A673 (cell line): ENCODE measurements around the gene HSPG2. TPM values are rescaled to one million over a fixed set of nuclear protein-coding genes. Genes with fewer than 3 reads are reported as not detected.

Experiments used
- BruUV-seq: library from RNA; stranded (reverse); fragments of 400-500 nt; replicated peaks from 2 replicates; lab custom pipeline; 2021; lab: Mats Ljungman, UMichigan
- CTCF ChIA-PET: fragments of 300-600 bp; sonication (Branson Sonifier 250); formaldehyde crosslinking; loops from one replicate; lab custom pipeline; 2022; ENCODE audit warnings: antibody characterized with exemption; lab: Charles Lee
- POLR2A ChIA-PET: fragments of 300-600 bp; sonication (Branson Sonifier 250); formaldehyde crosslinking; loops from one replicate; lab custom pipeline; 2022; ENCODE audit warnings: antibody characterized with exemption; ENCODE audit not compliant: low non-redundant PET; lab: Charles Lee
- DNase-seq: peaks from one replicate; pipeline ENCODE4 v3.0.0-alpha.2; 2015; ENCODE audit warnings: low spot score
- H3K27ac ChIP-seq: fragments of 200-600 bp; sonication (generic); 2 replicates; pipeline ENCODE4 v1.5.1; 2016; ENCODE audit warnings: mixed run types, low read depth, mild to moderate bottlenecking, mixed read lengths, antibody characterized with exemption, low read length; ENCODE audit not compliant: poor library complexity, severe bottlenecking
- H3K27me3 ChIP-seq: fragments of 200-600 bp; sonication (generic); replicated peaks from 2 replicates; pipeline ENCODE4 v1.6.1; 2017; ENCODE audit warnings: mixed run types, low read depth, mild to moderate bottlenecking, mixed read lengths, antibody characterized with exemption, low read length; ENCODE audit not compliant: insufficient read depth, poor library complexity
- H3K36me3 ChIP-seq: fragments of 200-600 bp; sonication (generic); 2 replicates; pipeline ENCODE4 v1.6.1; 2016; ENCODE audit warnings: mixed run types, mild to moderate bottlenecking, mixed read lengths, antibody characterized with exemption, low read length; ENCODE audit not compliant: insufficient read depth, poor library complexity, severe bottlenecking
- H3K4me1 ChIP-seq: fragments of 200-600 bp; sonication (generic); 2 replicates; pipeline ENCODE4 v1.6.1; 2017; ENCODE audit warnings: mixed run types, mild to moderate bottlenecking, mixed read lengths, antibody characterized with exemption, low read length; ENCODE audit not compliant: insufficient read depth, poor library complexity, severe bottlenecking
- H3K4me3 ChIP-seq: fragments of 200-600 bp; sonication (generic); 2 replicates; pipeline ENCODE4 v1.5.1; 2016; ENCODE audit warnings: low read depth, mixed run types, mild to moderate bottlenecking, mixed read lengths, low read length; ENCODE audit not compliant: poor library complexity, severe bottlenecking
- H3K9me3 ChIP-seq: fragments of 200-600 bp; sonication (generic); 2 replicates; pipeline ENCODE4 v1.6.1; 2016; ENCODE audit warnings: mixed run types, low read depth, mild to moderate bottlenecking, mixed read lengths, antibody characterized with exemption, low read length; ENCODE audit not compliant: poor library complexity, severe bottlenecking
- CTCF ChIP-seq: fragments of 300-800, 200-600 bp; sonication (generic); conservative IDR thresholded peaks from 2 replicates; pipeline ENCODE4 v1.5.1; 2017; ENCODE audit warnings: low read depth, mild to moderate bottlenecking, antibody characterized with exemption, low read length, moderate library complexity, mixed read lengths
- EZH2 ChIP-seq: fragments of 200-600 bp; sonication (generic); IDR thresholded peaks from 2 replicates; pipeline ENCODE4 v1.6.1; 2017; ENCODE audit warnings: borderline replicate concordance, low read depth, mild to moderate bottlenecking, mixed read lengths, antibody characterized with exemption, low read length; ENCODE audit not compliant: poor library complexity, severe bottlenecking
- intact Hi-C: fragments of 100-400 bp; cut with micrococcal nuclease; formaldehyde crosslinking; loops from one replicate; pipeline ENCODE4 v1.10.0; 2022; ENCODE audit not compliant: unreplicated experiment
- total RNA-seq: library from RNA; stranded (reverse); gene quantifications from 2 replicates; pipeline ENCODE4 v1.2.3, GENCODE V29; 2021

HSPG2 gene
- total RNA-seq, 1 experiment from 2014 or later = 10.4 TPM

GRCh38 chr1:21804536-21804935, 132.6 kb downstream of the HSPG2 start:
- intact Hi-C loops = no loop called here
- no TSS peak for BruUV-seq
- Histone ChIP-seq H3K9me3 (no peaks in the 10 kb centered on the region), H3K27me3 (no peaks in the 10 kb centered on the region), H3K4me1 (no peaks in the 10 kb centered on the region), H3K4me3 (no peak overlapping the region), H3K27ac (no peak overlapping the region), H3K36me3 (no peaks in the 10 kb centered on the region)
- ChIA-PET POLR2A (no interaction called here), CTCF (no interaction called here)
- no peak for TF ChIP-seq CTCF
- no peak for TF ChIP-seq EZH2
- DNase-seq = no peak

GRCh38 chr1:21801100-21801499, 136.0 kb downstream of the HSPG2 start:
- POLR2A ChIA-PET = no interaction called here
- Histone ChIP-seq H3K4me3 (no peak overlapping the region), H3K9me3 (no peaks in the 10 kb centered on the region), H3K27me3 (no peaks in the 10 kb centered on the region), H3K36me3 (no peaks in the 10 kb centered on the region), H3K4me1 (no peaks in the 10 kb centered on the region), H3K27ac (no peak overlapping the region)
- DNase-seq = no peak
- CTCF ChIA-PET = no interaction called here
- no peak for TF ChIP-seq EZH2
- TF ChIP-seq CTCF = no peak
- no TSS peak for BruUV-seq
- intact Hi-C loops = no loop called here

- POLR2A ChIA-PET = no interaction called here
- Histone ChIP-seq H3K4me1 (no peaks in the 10 kb centered on the region), H3K4me3 (no peak overlapping the region), H3K36me3 (no peaks in the 10 kb centered on the region), H3K27me3 (no peaks in the 10 kb centered on the region), H3K27ac (no peak overlapping the region), H3K9me3 (no peaks in the 10 kb centered on the region)
- no TSS peak for BruUV-seq
- intact Hi-C loops = no loop called here
- no peak for DNase-seq
- TF ChIP-seq CTCF (no peak), EZH2 (no peak)
- CTCF ChIA-PET = no interaction called here
These were observed 137.4 kb downstream of the HSPG2 start for GRCh38 chr1:21799730-21800129.
